ENCODE data around the gene P2RX3. TPM values are rescaled to one million over a fixed set of nuclear protein-coding genes. Genes with fewer than 3 reads are reported as not detected.

P2RX3 gene
- total RNA-seq, 1 donor from 2014 or later: not detected

- Histone ChIP-seq H3K27ac (no peak overlapping the region), H3K9me3 (no peaks in the 10 kb centered on the region), H3K27me3 (no peaks in the 10 kb centered on the region), H3K4me3 (no peak overlapping the region), H3K36me3 (no peaks in the 10 kb centered on the region), H3K4me1 (no peaks in the 10 kb centered on the region)
- DNase-seq (ENCODE audit: extremely low spot score in 2 of 2): no peak
- intact Hi-C loops (cut with DNase I): no loop called here
- TF ChIP-seq POLR2AphosphoS5 (IDR thresholded peaks at IDR 0.05; ENCODE audit: insufficient read depth in 1 of 2, low read depth in 1 of 2) (no peak), POLR2A (IDR thresholded peaks at IDR 0.05) (no peak), CTCF (IDR thresholded peaks at IDR 0.05) (no peak)
Observed at GRCh38 chr11:57368845-57369232, 30.7 kb downstream of the P2RX3 start.

GRCh38 chr11:57370251-57370650 is 32.1 kb downstream of the P2RX3 start:
- TF ChIP-seq CTCF (IDR thresholded peaks at IDR 0.05) (no peak), POLR2A (IDR thresholded peaks at IDR 0.05) (no peak), POLR2AphosphoS5 (IDR thresholded peaks at IDR 0.05; ENCODE audit: insufficient read depth in 1 of 2, low read depth in 1 of 2) (no peak)
- no peak overlapping the region for H3K4me3 ChIP-seq
- intact Hi-C loops (cut with DNase I): no loop called here
- no peak overlapping the region for H3K27ac ChIP-seq
- DNase-seq (ENCODE audit: extremely low spot score in 2 of 2): no peak
- H3K27me3 ChIP-seq: no peaks in the 10 kb centered on the region
- no peaks in the 10 kb centered on the region for H3K9me3 ChIP-seq
- H3K36me3 ChIP-seq: no peaks in the 10 kb centered on the region
- no peaks in the 10 kb centered on the region for H3K4me1 ChIP-seq

GRCh38 chr11:57370941-57371340 is 32.8 kb downstream of the P2RX3 start:
- DNase-seq (ENCODE audit: extremely low spot score in 2 of 2): no peak
- no peak for TF ChIP-seq POLR2A (IDR thresholded peaks at IDR 0.05)
- no peak for TF ChIP-seq CTCF (IDR thresholded peaks at IDR 0.05)
- TF ChIP-seq POLR2AphosphoS5 (IDR thresholded peaks at IDR 0.05; ENCODE audit: insufficient read depth in 1 of 2, low read depth in 1 of 2): no peak

GRCh38 chr11:57373146-57373545 is 35.0 kb downstream of the P2RX3 start:
- TF ChIP-seq POLR2AphosphoS5 (IDR thresholded peaks at IDR 0.05; ENCODE audit: insufficient read depth in 1 of 2, low read depth in 1 of 2) (no peak), CTCF (IDR thresholded peaks at IDR 0.05) (no peak), POLR2A (IDR thresholded peaks at IDR 0.05) (no peak)
- no peak overlapping the region for H3K4me3 ChIP-seq
- H3K27me3 ChIP-seq: no peaks in the 10 kb centered on the region
- intact Hi-C loops (cut with DNase I): no loop called here
- H3K36me3 ChIP-seq: no peaks in the 10 kb centered on the region
- H3K27ac ChIP-seq: no peak overlapping the region
- H3K4me1 ChIP-seq: no peaks in the 10 kb centered on the region
- no peaks in the 10 kb centered on the region for H3K9me3 ChIP-seq
- DNase-seq (ENCODE audit: extremely low spot score in 2 of 2): no peak

More at GRCh38 chr11:57370941-57371340, 32.8 kb downstream of the P2RX3 start:
- no peak overlapping the region for H3K27ac ChIP-seq
- no peak overlapping the region for H3K4me3 ChIP-seq
- intact Hi-C loops (cut with DNase I): no loop called here
- no peaks in the 10 kb centered on the region for H3K36me3 ChIP-seq
- H3K9me3 ChIP-seq: no peaks in the 10 kb centered on the region
- no peaks in the 10 kb centered on the region for H3K4me1 ChIP-seq
- no peaks in the 10 kb centered on the region for H3K27me3 ChIP-seq

- no peaks in the 10 kb centered on the region for H3K27me3 ChIP-seq
- TF ChIP-seq POLR2A (IDR thresholded peaks at IDR 0.05) (no peak), CTCF (IDR thresholded peaks at IDR 0.05) (no peak), POLR2AphosphoS5 (IDR thresholded peaks at IDR 0.05; ENCODE audit: insufficient read depth in 1 of 2, low read depth in 1 of 2) (no peak)
- no peaks in the 10 kb centered on the region for H3K36me3 ChIP-seq
- intact Hi-C loops (cut with DNase I): no loop called here
- H3K27ac ChIP-seq: no peak overlapping the region
- H3K9me3 ChIP-seq: no peaks in the 10 kb centered on the region
- H3K4me1 ChIP-seq: no peaks in the 10 kb centered on the region
- H3K4me3 ChIP-seq: no peak overlapping the region
- DNase-seq (ENCODE audit: extremely low spot score in 2 of 2): no peak
Observed at GRCh38 chr11:57374966-57375365, 36.8 kb downstream of the P2RX3 start.
